AG04449 (cell line): ENCODE results near the gene AP1S1.
"Not testable (repeated sequence)": the region's sequence is repeated elsewhere in the genome, so short reads cannot be mapped to it uniquely, and the experiment has no call there.

Experiments
- CTCF ChIA-PET: fragments of 350-600 bp; formaldehyde crosslinking; extraction: SDS; loops from one replicate; lab custom pipeline; 2021; ENCODE audit warnings: antibody characterized with exemption; lab: Yijun Ruan, JAX
- POLR2A ChIA-PET: fragments of 400-600, 350-600 bp; formaldehyde crosslinking; extraction: SDS; loops from one replicate; lab custom pipeline; 2020; ENCODE audit warnings: antibody characterized with exemption, inconsistent platforms; lab: Yijun Ruan, JAX
- DNase-seq: peaks from one replicate; pipeline ENCODE4 v3.0.0-alpha.2; 2010; ENCODE audit warnings: low read depth, low spot score
- H3K4me3 ChIP-seq: 2 replicates; pipeline ENCODE4 v1.5.1; 2011; ENCODE audit warnings: low read depth, mild to moderate bottlenecking, control low read depth, low read length
- TF ChIP-seq, protein P1 (sequence below): IDR thresholded peaks from one replicate; pipeline ENCODE4 v1.5.1; 2011; ENCODE audit warnings: mild to moderate bottlenecking, moderate library complexity, low read length, control low read depth, inconsistent platforms; ENCODE audit not compliant: insufficient read depth; ENCODE audit errors: missing control alignments

The AP1S1 gene

DNA sequence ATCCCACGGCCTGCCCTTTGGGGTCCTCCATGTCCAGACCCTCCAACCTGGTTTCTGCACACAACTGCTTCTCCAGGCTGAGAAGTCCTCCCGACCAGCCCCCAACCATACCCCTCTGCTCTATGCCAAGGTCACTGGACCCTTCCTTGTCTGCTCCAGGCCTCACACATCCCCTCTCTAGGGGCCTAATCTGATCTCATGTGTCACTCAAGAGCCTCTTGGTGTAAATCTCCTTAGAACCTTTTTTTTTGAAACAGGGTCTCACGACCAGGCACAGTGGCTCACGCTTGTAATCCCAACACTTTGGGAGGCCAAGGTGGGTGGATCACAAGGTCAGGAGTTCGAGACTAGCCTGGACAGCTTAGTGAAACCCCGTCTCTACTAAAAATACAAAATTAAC is 44.9 kb upstream of the AP1S1 start:
- CTCF ChIA-PET: interaction anchor here (1.3 to 1.6 kb wide), 2 partner anchors 14 to 35 kb away, joined by 3 to 7 read pairs; no protein-coding TSS in a partner anchor
- TF ChIP-seq, protein P1, sequence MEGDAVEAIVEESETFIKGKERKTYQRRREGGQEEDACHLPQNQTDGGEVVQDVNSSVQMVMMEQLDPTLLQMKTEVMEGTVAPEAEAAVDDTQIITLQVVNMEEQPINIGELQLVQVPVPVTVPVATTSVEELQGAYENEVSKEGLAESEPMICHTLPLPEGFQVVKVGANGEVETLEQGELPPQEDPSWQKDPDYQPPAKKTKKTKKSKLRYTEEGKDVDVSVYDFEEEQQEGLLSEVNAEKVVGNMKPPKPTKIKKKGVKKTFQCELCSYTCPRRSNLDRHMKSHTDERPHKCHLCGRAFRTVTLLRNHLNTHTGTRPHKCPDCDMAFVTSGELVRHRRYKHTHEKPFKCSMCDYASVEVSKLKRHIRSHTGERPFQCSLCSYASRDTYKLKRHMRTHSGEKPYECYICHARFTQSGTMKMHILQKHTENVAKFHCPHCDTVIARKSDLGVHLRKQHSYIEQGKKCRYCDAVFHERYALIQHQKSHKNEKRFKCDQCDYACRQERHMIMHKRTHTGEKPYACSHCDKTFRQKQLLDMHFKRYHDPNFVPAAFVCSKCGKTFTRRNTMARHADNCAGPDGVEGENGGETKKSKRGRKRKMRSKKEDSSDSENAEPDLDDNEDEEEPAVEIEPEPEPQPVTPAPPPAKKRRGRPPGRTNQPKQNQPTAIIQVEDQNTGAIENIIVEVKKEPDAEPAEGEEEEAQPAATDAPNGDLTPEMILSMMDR: no peak
- POLR2A ChIA-PET: interaction anchor here (0.6 to 2.1 kb wide), 6 partner anchors 8 to 25 kb away, joined by 3 to 9 read pairs (median 4); partner anchors contain the start of gene SERPINE1
- DNase-seq: no peak
- H3K4me3 ChIP-seq: no peak overlapping the region

DNA sequence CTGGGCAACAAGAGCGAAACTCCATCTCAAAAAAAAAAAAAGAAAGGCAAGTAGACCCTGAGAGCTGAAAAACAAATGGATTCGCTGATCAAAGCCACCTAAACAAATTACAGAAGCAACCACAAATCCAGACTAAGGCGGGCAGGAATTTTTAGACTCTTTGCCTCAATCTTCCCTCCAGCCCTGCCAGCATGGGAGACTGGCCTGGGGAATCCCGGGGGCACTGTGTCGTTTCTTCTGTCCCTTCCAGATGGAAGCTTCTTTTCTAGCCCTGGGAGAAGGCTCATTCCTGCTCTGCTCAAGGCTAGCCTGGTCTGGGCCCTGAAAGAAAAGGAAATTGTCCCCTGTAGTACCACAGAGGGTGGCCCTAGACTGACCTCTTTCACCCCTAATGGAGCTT is 43.0 kb upstream of the AP1S1 start:
- CTCF ChIA-PET: interaction anchor here (1.2 to 5.2 kb wide), 6 partner anchors 8 to 33 kb away, joined by 3 to 24 read pairs (median 5); no protein-coding TSS in a partner anchor
- POLR2A ChIA-PET: interaction anchor here (1.4 to 2.5 kb wide), 2 partner anchors 11 kb away, joined by 3 to 8 read pairs; no protein-coding TSS in a partner anchor
- no peak for DNase-seq
- TF ChIP-seq, protein P1: no peak
- H3K4me3 ChIP-seq: no peak overlapping the region

DNA sequence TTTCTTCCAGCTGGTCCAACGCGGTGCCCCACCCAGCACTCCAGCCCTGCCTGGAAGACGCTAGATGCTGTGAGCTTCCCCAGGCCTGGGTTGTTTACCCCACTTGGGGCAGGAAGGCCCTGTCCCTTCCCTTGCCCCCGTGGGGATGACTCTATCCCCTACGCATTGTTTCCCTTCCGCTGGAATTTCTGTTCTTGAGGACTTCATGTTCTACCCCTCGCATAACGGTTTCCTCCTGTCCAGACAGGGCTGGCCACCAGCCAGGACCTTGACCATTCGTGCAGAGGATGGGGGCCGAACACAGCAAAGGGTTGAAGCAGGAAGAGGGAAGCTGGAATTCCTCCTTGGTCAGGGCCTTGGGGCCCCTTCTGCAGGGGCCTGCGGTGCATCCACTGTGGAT is 42.0 kb upstream of the AP1S1 start:
- ChIA-PET POLR2A (interaction anchor here (0.7 to 2.5 kb wide), 3 partner anchors 10 to 17 kb away, joined by 3 to 8 read pairs (median 3); no protein-coding TSS in a partner anchor), CTCF (interaction anchor here (1.2 to 5.2 kb wide), 4 partner anchors 8 to 17 kb away, joined by 3 to 24 read pairs (median 5); no protein-coding TSS in a partner anchor)
- TF ChIP-seq, protein P1: no peak
- H3K4me3 ChIP-seq: no peak overlapping the region
- DNase-seq: no peak

DNA sequence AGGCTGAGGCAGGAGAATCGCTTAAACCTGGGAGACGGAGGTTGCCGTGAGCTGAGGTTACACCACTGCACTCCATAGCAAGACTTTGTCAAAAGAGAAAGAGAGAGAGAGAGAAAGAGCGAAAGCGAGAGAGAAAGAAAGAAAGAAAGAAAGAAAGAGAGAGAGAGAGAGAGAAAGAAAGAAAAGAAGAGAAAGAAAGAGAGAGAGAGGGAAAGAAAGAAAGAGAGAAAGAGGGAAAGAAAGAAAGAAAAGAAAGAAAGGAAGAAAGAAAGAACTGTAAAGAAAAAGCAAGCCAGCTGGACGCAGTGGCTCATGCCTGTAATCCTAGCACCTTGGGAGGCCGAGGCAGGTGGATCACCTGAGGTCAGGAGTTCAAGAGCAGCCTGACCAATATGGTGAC is 41.1 kb upstream of the AP1S1 start:
- not testable (repeated sequence) for DNase-seq, H3K4me3 ChIP-seq
- POLR2A ChIA-PET: interaction anchor here (2.0 to 2.9 kb wide), 3 partner anchors 11 to 14 kb away, joined by 6 to 15 read pairs (median 8); partner anchors contain the start of gene SERPINE1
- CTCF ChIA-PET: interaction anchor here (0.6 to 5.2 kb wide), 4 partner anchors 10 to 70 kb away, joined by 3 to 24 read pairs (median 6); no protein-coding TSS in a partner anchor

DNA sequence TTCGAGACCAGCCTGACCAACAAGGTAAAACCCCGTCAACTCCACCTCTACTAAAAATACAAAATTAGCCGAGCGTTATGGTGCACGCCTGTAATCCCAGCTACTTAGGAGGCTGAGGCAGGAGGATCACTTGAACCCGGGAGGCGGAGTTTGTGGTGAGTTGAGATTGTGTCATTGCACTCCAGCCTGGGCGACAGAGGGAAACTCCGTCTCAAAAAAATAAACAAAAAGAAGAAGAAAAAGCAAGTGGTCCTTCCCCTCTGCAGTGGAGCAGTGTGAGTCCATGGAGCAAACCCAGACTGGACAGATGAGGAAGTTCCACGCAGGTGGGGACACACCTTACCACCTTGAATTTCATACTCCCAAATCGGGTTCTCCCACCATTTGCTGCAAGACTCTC is 40.4 kb upstream of the AP1S1 start:
- ChIA-PET POLR2A (interaction anchor here (0.7 to 2.9 kb wide), 4 partner anchors 10 to 14 kb away, joined by 3 to 15 read pairs (median 7); partner anchors contain the start of gene SERPINE1), CTCF (interaction anchor here (1.3 to 5.2 kb wide), 3 partner anchors 9 to 19 kb away, joined by 5 to 24 read pairs (median 6); no protein-coding TSS in a partner anchor)
- H3K4me3 ChIP-seq: no peak overlapping the region
- no peak for DNase-seq
- TF ChIP-seq, protein P1: no peak

DNA sequence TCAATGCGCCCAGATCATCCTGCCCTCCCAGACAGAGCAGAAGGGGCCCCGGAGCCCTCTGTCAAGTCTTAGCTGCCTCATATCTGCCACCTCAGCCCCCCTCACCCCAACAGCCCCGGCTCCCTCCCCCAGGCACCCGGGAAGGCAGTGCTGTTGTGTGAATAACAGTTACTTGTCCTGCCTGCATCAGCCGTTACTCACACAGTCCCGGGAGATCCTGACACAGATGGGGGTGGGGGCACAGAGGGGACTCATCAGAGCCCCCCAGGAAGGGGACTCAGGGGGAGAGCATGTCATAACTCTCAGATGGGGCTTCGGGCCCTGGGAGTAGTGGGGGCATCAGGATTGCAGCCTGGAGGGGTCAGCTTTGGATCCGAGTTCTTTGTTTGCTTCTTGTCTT is 39.8 kb upstream of the AP1S1 start:
- no peak overlapping the region for H3K4me3 ChIP-seq
- TF ChIP-seq, protein P1: no peak
- ChIA-PET POLR2A (interaction anchor here (0.8 to 2.9 kb wide), 4 partner anchors 13 to 17 kb away, joined by 4 to 15 read pairs (median 7); partner anchors contain the start of gene SERPINE1), CTCF (interaction anchor here (1.5 to 5.2 kb wide), 2 partner anchors 9 to 11 kb away, joined by 5 to 24 read pairs; no protein-coding TSS in a partner anchor)
- DNase-seq: no peak
